Fibroblast of pulmonary artery (primary cell): ENCODE measurements around the gene CGNL1.

Experiments
- DNase-seq: peaks from one replicate; pipeline ENCODE4 v3.0.0-alpha.2; 2010; ENCODE audit warnings: low read depth
- H3K4me3 ChIP-seq: replicated peaks from 2 replicates; pipeline ENCODE4 v1.5.1; 2011; ENCODE audit warnings: low read depth, mild to moderate bottlenecking, control low read depth, low read length, moderate library complexity
- TF ChIP-seq, protein P1 (sequence below): IDR thresholded peaks from 2 replicates; pipeline ENCODE4 v1.5.1; 2011; ENCODE audit warnings: mild to moderate bottlenecking, control low read depth, low read length, inconsistent platforms; ENCODE audit errors: missing control alignments

Gene CGNL1

GRCh38 chr15:57421110-57421509 is 44.8 kb downstream of the CGNL1 start:
- DNase-seq = no peak
- TF ChIP-seq, protein P1, sequence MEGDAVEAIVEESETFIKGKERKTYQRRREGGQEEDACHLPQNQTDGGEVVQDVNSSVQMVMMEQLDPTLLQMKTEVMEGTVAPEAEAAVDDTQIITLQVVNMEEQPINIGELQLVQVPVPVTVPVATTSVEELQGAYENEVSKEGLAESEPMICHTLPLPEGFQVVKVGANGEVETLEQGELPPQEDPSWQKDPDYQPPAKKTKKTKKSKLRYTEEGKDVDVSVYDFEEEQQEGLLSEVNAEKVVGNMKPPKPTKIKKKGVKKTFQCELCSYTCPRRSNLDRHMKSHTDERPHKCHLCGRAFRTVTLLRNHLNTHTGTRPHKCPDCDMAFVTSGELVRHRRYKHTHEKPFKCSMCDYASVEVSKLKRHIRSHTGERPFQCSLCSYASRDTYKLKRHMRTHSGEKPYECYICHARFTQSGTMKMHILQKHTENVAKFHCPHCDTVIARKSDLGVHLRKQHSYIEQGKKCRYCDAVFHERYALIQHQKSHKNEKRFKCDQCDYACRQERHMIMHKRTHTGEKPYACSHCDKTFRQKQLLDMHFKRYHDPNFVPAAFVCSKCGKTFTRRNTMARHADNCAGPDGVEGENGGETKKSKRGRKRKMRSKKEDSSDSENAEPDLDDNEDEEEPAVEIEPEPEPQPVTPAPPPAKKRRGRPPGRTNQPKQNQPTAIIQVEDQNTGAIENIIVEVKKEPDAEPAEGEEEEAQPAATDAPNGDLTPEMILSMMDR = no peak
- no peak overlapping the region for H3K4me3 ChIP-seq

- TF ChIP-seq, protein P1 = no peak
- no peak for DNase-seq
- no peak overlapping the region for H3K4me3 ChIP-seq
Measured at GRCh38 chr15:57421551-57421950, 45.2 kb downstream of the CGNL1 start.

DNA sequence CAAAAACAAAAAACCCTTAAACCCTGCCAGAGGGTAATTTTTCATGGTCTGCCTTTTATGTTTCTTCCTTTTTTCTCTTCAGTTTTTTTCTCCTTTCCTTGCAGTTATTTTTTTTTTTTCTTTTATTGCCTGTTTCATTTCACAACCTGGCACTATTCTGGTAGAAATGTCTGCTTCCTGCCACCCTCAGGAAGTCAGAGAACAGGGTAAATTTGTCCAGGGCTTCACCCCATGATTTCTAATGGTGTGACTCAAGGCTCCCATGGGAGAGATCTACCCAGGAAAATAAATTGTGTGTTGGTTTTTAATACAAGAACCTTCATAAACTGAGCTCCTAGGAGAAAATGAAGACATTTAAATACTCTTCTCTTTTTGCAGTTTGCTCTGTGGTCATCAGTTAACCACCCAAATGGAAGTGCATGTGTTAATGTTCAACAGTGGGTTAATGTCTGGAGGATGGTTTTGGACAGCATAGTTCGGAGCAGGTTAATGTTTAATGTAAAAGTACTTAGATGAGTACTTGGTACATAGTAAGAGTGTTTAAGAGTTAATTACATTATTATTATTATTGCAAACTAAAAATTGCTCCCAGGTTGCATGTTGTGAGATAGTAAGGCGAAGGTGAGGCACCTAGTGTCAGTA is 45.9 kb downstream of the CGNL1 start:
- peak; percentile 54 for DNase-seq
- H3K4me3 ChIP-seq = no peak overlapping the region
- TF ChIP-seq, protein P1 = no peak

DNA sequence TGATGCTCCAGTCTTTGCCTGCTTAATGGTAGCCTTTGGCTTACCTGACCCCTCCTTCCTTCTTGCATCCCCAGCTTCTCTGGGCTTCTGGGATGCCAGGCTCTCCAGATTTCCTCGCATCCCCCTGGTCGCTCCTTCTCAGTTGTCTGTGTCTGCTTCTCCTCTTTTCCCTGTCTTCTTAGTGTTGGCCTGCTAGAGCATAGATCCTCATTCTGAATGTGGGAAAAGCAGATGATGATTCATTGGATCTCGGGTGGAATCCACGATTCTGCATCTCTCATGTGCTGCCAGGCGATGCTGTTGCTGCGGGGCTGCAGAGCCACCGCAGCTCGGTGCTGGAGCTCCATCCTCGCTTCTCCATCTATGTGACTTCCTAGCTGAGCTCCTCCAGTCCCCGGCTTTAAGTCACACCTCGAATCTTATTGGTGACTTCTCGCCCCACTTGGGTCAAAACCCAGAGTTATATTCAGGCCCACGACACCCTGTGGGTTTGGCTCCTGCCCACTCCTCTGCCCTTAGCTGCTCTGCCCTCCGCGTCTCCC is 47.4 kb downstream of the CGNL1 start:
- H3K4me3 ChIP-seq = no peak overlapping the region
- DNase-seq = no peak
- TF ChIP-seq, protein P1 = no peak

- no peak for DNase-seq
- no peak overlapping the region for H3K4me3 ChIP-seq
- TF ChIP-seq, protein P1 = no peak
Measured at GRCh38 chr15:57424628-57425405, 48.5 kb downstream of the CGNL1 start.

DNA sequence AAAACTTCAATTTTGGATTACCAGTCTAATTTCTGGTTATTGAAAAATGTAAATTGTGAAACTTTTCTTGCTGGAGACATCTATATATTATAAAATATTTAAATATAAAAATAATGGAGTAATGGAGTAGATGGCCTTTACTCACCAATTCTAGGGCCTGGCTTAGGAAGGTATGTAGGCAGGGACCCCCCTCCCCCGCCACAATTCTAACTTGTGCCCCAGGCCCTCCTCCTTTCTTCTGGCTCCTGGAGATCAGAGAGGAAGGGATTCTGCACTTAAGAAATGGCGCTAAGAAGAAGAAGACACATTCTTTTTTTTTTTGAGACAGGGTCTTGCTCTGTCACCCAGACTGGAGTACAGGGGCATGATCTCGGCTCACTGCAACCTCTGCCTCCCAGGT is 49.5 kb downstream of the CGNL1 start:
- TF ChIP-seq, protein P1 = no peak
- no peak for DNase-seq
- H3K4me3 ChIP-seq = no peak overlapping the region
